ENCODE data around the gene ZNF664. TPM values are rescaled to one million over a fixed set of nuclear protein-coding genes. Genes with fewer than 3 reads are reported as not detected.

The ZNF664 gene
- total RNA-seq, 1 experiment from 2014 or later: 80.8 TPM

DNA sequence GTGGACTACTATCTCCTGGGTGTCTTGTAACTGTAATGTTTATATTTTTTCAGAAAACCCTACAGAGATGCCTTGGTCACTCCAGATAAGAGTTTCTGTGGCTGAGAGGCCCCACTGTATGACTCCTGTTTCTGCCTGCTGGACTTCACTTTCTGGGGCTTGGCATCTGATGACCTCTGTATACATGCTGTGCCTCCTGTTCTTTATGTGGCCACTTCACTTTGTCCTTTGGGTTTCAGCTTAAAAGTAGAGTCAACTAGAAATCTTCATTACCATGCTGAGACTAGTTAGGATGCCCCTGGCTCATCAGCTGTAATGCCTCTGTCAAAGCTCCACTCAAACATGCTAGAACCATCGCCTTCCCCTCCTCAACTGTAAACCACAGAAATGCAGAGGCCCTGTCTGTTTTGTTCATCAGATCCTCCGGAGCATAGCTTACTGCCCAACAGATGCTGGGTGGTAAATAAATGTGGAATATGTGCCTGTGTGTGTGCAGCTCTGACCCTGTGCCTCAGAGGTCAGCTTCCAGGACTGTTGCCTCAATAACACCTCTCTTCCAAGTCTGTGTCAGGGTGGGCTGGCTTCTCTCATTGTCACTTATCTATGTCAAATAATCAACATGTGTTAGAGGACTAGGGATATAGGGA is 25.5 kb downstream of the ZNF664 start:
- Histone ChIP-seq H4K20me1 (ENCODE audit: low read length) (peaks cover 3% of the 10 kb centered on the region; the same call in 1 of the 2 replicates), H3K27me3 (ENCODE audit: low read length) (no peaks in the 10 kb centered on the region), H3K27ac (ENCODE audit: low read length) (no peak overlapping the region), H3K9ac (ENCODE audit: low read length) (no peak overlapping the region), H3F3A (ENCODE audit: low read length, unreplicated experiment) (no peaks in the 10 kb centered on the region), H2AFZ (ENCODE audit: low read length) (no peak overlapping the region), H3K36me3 (ENCODE audit: low read depth, low read length) (peaks cover 22% of the 10 kb centered on the region; the same call in 1 of the 2 replicates), H3K4me3 (ENCODE audit: low read length) (no peak overlapping the region), H3K4me2 (ENCODE audit: low read length) (no peak overlapping the region), H3K79me2 (ENCODE audit: low read length) (peaks cover 19% of the 10 kb centered on the region; the same call in 1 of the 2 replicates), H3K9me2 (replicated peaks; ENCODE audit: low read length) (no peaks in the 10 kb centered on the region), H3K4me1 (ENCODE audit: insufficient read depth, low read length) (no peaks in the 10 kb centered on the region), H3K9me3 (ENCODE audit: low read length) (no peaks in the 10 kb centered on the region)
- no peak for DNase-seq
- BruUV-seq (replicated peaks): no TSS peak
- ChIA-PET POLR2A (ENCODE audit: unreplicated experiment) (no interaction called here), CTCF (no interaction called here)
- TF ChIP-seq, protein P1, sequence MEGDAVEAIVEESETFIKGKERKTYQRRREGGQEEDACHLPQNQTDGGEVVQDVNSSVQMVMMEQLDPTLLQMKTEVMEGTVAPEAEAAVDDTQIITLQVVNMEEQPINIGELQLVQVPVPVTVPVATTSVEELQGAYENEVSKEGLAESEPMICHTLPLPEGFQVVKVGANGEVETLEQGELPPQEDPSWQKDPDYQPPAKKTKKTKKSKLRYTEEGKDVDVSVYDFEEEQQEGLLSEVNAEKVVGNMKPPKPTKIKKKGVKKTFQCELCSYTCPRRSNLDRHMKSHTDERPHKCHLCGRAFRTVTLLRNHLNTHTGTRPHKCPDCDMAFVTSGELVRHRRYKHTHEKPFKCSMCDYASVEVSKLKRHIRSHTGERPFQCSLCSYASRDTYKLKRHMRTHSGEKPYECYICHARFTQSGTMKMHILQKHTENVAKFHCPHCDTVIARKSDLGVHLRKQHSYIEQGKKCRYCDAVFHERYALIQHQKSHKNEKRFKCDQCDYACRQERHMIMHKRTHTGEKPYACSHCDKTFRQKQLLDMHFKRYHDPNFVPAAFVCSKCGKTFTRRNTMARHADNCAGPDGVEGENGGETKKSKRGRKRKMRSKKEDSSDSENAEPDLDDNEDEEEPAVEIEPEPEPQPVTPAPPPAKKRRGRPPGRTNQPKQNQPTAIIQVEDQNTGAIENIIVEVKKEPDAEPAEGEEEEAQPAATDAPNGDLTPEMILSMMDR (conservative IDR thresholded peaks at IDR 0.05; ENCODE audit: low read depth, low read length): no peak
- TF ChIP-seq EZH2phosphoT487 (IDR thresholded peaks at IDR 0.05; ENCODE audit: borderline replicate concordance, low read length) (no peak), EZH2 (IDR thresholded peaks at IDR 0.05; ENCODE audit: low read length, unreplicated experiment) (no peak)
- intact Hi-C loops (cut with micrococcal nuclease): no loop called here
- ATAC-seq: no peak

DNA sequence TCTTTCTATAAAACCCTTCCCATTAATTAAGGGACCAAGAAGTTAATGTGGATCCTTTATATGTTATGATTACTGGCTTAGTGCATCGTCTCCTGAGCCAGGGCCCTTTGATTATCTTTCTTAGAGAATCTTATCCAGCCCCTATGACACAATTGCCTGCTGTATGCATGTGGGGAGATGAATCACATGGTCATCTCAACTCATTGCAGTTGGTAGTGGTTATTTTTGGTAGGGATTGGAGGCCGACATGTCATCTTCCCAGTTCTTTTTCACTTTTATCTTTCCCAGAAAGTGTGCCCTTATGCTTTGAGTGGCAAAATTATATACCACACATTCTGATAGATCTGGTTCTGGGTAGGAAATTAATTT is 26.0 kb downstream of the ZNF664 start:
- no peak overlapping the region for H3K9ac ChIP-seq (ENCODE audit: low read length)
- no peak for DNase-seq
- H4K20me1 ChIP-seq (ENCODE audit: low read length): peaks cover 3% of the 10 kb centered on the region; the same call in 1 of the 2 replicates
- no peaks in the 10 kb centered on the region for H3K9me2 ChIP-seq (replicated peaks; ENCODE audit: low read length)
- H3K27me3 ChIP-seq (ENCODE audit: low read length): no peaks in the 10 kb centered on the region
- no peak overlapping the region for H3K4me2 ChIP-seq (ENCODE audit: low read length)
- no peak for ATAC-seq
- no peaks in the 10 kb centered on the region for H3K9me3 ChIP-seq (ENCODE audit: low read length)
- ChIA-PET CTCF (no interaction called here), POLR2A (ENCODE audit: unreplicated experiment) (no interaction called here)
- no TSS peak for BruUV-seq (replicated peaks)
- H3K36me3 ChIP-seq (ENCODE audit: low read depth, low read length): peaks cover 19% of the 10 kb centered on the region; the same call in 1 of the 2 replicates
- H3K79me2 ChIP-seq (ENCODE audit: low read length): peaks cover 16% of the 10 kb centered on the region; the same call in 1 of the 2 replicates
- intact Hi-C loops (cut with micrococcal nuclease): no loop called here
- no peak overlapping the region for H3K27ac ChIP-seq (ENCODE audit: low read length)
- TF ChIP-seq EZH2phosphoT487 (IDR thresholded peaks at IDR 0.05; ENCODE audit: borderline replicate concordance, low read length): no peak
- TF ChIP-seq EZH2 (IDR thresholded peaks at IDR 0.05; ENCODE audit: low read length, unreplicated experiment): no peak
- TF ChIP-seq, protein P1 (conservative IDR thresholded peaks at IDR 0.05; ENCODE audit: low read depth, low read length): no peak
- no peaks in the 10 kb centered on the region for H3K4me1 ChIP-seq (ENCODE audit: insufficient read depth, low read length)
- H3F3A ChIP-seq (ENCODE audit: low read length, unreplicated experiment): no peaks in the 10 kb centered on the region
- no peak overlapping the region for H2AFZ ChIP-seq (ENCODE audit: low read length)
- H3K4me3 ChIP-seq (ENCODE audit: low read length): no peak overlapping the region

DNA sequence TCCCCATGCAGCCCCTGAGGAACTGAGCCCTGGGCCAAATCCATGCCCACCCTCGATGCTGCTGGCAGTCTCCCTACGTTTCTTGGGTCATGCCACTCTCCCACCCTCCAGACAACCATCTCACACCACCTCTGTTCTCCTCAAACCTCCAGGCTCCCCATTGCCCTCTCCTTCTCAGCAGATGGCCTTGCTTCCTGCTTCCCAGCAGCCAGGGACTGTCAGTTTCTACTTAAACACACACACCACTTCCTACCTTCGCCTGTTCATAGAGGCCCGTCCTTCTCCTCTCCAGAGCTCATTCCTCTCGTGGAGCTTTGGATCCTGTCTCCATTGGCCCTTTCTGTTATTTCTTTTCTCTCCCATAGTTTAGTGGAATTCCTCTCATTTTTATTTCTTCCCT is 27.1 kb downstream of the ZNF664 start:
- BruUV-seq (replicated peaks): no TSS peak
- no peak for TF ChIP-seq EZH2phosphoT487 (IDR thresholded peaks at IDR 0.05; ENCODE audit: borderline replicate concordance, low read length)
- TF ChIP-seq, protein P1 (conservative IDR thresholded peaks at IDR 0.05; ENCODE audit: low read depth, low read length): no peak
- H3K27ac ChIP-seq (ENCODE audit: low read length): no peak overlapping the region
- no peaks in the 10 kb centered on the region for H3K27me3 ChIP-seq (ENCODE audit: low read length)
- no peak overlapping the region for H3K9ac ChIP-seq (ENCODE audit: low read length)
- peaks cover 16% of the 10 kb centered on the region; the same call in 1 of the 2 replicates for H3K79me2 ChIP-seq (ENCODE audit: low read length)
- intact Hi-C loops (cut with micrococcal nuclease): no loop called here
- H3F3A ChIP-seq (ENCODE audit: low read length, unreplicated experiment): no peaks in the 10 kb centered on the region
- H3K9me2 ChIP-seq (replicated peaks; ENCODE audit: low read length): no peaks in the 10 kb centered on the region
- H2AFZ ChIP-seq (ENCODE audit: low read length): no peak overlapping the region
- peaks cover 3% of the 10 kb centered on the region; the same call in 1 of the 2 replicates for H4K20me1 ChIP-seq (ENCODE audit: low read length)
- H3K4me2 ChIP-seq (ENCODE audit: low read length): no peak overlapping the region
- ATAC-seq (no peak), DNase-seq (no peak)
- CTCF ChIA-PET: interaction anchor here (0.6 kb wide), 1 partner anchor 121 kb away, joined by 8 read pairs; no protein-coding TSS in a partner anchor
- H3K9me3 ChIP-seq (ENCODE audit: low read length): no peaks in the 10 kb centered on the region
- H3K36me3 ChIP-seq (ENCODE audit: low read depth, low read length): peaks cover 19% of the 10 kb centered on the region; the same call in 1 of the 2 replicates
- H3K4me1 ChIP-seq (ENCODE audit: insufficient read depth, low read length): no peaks in the 10 kb centered on the region
- no peak overlapping the region for H3K4me3 ChIP-seq (ENCODE audit: low read length)
- POLR2A ChIA-PET (ENCODE audit: unreplicated experiment): no interaction called here
